Pulmonary artery endothelial cell (primary cell): ENCODE data around the gene CDC37L1. TPM values are rescaled to one million over a fixed set of nuclear protein-coding genes. Genes with fewer than 3 reads are reported as not detected.
A peak's percentile ranks its signal among the peaks of the same experiment; 100 is the strongest.
"Not testable (repeated sequence)": the region's sequence is repeated elsewhere in the genome, so short reads cannot be mapped to it uniquely, and the experiment has no call there.

Experiments used
- DNase-seq: peaks from one replicate; pipeline ENCODE4 v3.0.0-alpha.2; 2011; ENCODE audit warnings: low read depth, low spot score
- total RNA-seq: library from RNA; depleted of rRNA; stranded (reverse); fragments of >200 nt; gene quantifications from 2 replicates; pipeline ENCODE4 v1.2.3, GENCODE V29; 2014

CDC37L1 gene
- total RNA-seq: 8.5 and 14.6 TPM in 2 replicates

DNA sequence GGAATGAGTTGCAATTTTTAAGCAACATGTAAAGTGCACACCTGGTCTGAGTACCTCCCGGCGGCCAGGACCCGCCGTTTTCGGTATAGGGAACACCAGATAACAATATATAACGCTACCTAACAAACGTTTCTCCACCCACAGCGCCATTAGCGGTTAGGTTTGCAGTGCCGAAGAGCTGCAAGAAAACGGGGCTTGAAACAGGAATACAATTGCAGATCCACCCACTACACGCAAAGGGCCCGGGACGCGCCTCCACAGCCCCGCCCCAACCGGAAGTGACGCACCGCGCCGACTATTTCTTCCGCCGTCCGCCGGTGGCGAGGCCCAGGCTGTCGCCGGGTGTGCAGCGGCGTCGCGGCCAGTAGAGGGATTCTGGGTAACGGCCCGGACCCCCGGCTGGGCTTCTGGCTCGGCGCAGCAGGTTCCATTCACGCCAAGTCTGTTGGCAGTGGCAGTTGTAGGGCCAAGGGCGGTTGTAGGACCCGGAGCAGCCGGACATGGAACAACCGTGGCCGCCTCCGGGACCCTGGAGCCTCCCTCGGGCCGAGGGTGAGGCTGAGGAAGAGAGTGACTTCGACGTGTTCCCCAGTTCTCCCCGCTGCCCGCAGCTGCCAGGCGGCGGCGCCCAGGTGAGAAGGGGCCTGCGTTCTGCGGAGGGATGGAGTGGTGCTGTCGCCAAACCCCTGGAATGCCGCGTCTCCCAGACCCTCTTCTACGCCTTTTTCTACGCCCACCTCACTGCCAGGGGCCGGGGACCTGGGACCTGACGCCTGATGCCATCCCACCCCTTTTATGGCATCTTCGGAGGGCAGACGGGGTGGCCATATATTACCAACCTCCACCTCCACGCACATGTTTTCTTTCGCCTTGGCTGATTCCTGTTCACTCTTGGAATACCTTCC, at the start of gene CDC37L1:
TSS of gene CDC37L1 (plus strand) at position 302 of the 905 bp plus-strand sequence. CDS start at position 501, 199 bp downstream.
- DNase-seq: peak; percentile 83

DNA sequence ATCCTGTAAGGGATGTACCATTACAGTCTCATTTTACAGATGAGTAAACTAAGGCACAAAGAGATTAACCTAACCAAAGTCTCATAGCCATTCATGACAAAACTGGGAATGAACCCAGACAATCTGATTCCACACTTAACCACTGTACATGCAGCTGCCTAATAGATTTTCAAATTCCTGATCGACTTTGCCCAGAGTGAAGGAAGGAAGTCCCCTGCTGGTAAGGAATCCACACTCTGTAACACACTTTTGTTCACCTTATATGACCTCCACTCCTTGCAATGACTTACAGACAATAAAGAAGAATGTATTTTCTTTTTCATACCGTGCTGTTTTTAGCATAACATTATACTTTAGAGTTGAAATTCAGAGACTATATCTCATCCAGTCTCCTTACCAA, 48.5 kb upstream of the CDC37L1 start:
- DNase-seq: no peak

DNA sequence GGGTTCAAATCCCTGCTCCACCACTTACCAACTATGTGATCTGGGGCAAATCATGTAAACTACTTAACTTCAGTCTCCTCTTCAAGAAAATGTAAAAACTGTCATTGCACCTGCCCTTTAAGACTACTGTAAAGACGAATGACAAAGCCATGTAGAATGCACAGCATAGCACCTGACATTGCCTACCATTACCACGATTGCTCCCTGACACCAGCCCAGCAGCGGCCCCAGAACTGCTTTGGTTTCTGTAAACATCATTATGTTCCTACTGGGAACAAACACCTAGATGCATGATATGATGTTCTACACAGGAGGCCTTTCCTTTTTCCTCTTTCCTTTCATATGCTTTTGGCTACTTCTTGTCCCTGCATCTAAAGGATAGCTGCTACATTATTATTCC, 40.4 kb upstream of the CDC37L1 start:
- no peak for DNase-seq

DNA sequence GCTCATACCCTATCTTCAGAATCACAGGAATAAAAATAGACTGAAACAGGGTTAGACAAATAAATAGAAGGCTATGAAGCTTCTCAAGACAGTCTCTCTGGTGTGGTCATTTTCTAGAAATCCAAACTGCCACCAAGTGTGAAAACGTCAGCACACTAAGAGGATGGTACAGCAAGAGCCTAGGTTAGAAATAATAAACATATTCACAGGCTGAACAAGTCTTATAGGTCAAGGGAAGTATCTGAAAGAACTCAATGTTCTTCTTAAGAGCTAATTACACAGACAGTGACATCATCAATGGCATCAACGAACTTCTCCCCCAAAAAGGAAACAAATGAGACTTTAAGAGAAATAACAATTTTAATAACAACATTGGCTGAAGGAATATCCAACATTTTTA, 39.9 kb upstream of the CDC37L1 start:
- no peak for DNase-seq

DNA sequence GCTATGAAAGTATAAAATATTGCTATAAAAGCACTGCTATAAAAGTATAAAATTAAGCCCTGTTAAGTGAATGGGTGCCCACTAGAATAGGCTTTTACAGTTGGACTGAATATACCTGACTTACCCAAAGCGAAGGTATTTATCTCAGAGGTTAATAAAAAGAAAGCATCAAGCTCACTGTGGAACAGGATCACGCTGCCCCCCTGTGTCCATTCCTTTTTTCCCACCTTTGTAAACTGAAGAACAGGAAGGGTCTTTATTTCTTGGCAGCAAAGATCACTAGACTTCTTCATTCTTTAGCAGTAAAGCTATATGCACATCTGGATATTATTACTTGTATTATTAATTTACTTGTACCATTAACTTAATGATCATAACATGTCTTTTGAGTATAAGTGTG, 39.3 kb upstream of the CDC37L1 start:
- DNase-seq: no peak

DNA sequence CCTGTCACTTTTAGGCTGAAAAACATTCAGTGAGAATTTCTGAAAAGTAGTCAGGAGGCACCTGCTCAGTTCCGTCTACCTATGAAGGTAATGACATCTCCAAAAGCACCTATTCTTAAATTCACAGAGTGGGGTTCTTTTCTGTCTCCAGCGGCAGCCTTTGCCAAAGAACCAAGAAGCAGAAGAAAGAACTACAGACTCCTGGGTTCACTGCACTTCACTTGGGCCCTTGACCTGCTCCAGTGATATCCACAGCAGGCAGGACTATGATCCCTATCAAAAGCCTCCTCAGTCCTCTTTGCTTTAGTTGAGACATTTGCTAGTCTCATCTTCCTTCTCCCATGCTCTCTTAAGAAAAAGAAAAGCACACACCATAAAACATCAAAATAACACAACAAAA, 37.0 kb upstream of the CDC37L1 start:
- no peak for DNase-seq

DNA sequence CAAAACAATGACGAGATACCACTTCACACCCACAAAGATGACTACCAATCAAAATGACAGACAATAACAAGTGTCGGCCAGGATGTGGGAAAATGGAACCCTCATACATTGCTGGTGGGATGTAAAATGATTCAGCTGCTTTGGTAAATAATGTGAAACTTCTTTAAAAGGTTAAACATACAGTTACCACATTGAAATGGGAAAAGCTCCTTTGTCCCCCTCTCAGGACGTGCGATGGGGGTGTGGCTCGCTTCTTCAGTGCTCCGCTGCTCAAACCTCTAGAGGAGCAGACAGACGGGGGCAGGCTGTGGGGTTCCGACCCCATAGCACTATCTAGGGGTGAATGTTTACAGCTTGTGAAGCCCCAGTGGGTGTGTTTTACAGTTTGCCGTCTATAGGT, 25.3 kb upstream of the CDC37L1 start:
- DNase-seq: no peak

DNA sequence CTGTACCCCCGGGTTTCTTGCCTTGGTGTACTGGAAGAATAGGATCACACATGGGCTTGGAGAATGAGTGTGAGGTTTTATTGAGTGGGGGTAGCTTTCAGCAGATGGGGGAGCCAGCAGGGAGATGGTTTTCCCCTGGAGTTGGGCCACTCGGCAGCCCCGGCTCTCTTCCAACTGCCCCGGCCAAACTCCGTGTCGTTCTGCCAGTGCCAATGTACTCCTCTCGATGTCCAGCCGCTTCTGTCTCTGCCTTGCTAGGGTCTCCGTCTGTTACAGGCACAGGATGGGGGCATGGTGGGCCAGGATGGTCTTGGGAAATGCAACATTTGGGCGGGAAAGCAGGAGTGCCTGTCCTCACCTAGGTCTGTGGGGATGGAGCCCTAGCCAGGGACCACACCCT, 24.8 kb upstream of the CDC37L1 start:
- DNase-seq: no peak

DNA sequence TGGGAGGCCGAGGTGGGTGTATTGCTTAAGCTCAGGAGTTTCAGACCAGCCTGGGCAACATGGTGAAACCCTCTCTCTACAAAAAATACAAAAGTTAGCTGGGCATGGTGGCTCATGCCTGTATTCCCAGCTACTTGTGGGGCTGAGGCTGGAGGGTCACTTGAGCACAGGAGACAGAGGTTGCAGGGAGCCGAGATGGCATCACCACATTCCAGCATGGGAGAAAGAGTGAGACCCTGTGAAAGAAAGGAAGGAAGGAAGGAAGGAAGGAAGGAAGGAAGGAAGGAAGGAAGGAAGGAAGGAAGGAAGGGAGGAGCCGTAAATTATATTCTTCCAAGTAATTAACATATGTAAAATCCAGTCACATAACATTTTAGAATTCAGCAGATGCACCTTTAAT, 23.2 kb upstream of the CDC37L1 start:
- DNase-seq: not testable (repeated sequence)

DNA sequence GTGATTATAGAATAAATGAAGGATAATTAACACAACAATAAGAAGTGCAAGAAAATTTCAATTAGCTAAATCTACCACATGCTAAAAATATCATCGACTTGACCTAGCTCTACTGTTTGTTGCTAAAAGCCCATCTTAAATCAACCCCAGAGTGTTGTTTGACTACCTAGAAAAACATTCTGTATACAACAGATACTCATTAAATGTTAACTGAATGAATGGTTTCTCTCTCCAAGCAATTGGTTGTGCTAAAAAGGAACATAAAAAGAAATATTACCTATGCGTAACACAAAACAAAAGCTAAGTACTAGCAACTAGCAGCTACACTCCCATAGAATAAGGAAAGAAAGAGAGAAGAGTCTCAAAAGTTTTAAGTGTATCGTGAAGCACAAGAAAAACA, 22.7 kb upstream of the CDC37L1 start:
- DNase-seq: no peak

DNA sequence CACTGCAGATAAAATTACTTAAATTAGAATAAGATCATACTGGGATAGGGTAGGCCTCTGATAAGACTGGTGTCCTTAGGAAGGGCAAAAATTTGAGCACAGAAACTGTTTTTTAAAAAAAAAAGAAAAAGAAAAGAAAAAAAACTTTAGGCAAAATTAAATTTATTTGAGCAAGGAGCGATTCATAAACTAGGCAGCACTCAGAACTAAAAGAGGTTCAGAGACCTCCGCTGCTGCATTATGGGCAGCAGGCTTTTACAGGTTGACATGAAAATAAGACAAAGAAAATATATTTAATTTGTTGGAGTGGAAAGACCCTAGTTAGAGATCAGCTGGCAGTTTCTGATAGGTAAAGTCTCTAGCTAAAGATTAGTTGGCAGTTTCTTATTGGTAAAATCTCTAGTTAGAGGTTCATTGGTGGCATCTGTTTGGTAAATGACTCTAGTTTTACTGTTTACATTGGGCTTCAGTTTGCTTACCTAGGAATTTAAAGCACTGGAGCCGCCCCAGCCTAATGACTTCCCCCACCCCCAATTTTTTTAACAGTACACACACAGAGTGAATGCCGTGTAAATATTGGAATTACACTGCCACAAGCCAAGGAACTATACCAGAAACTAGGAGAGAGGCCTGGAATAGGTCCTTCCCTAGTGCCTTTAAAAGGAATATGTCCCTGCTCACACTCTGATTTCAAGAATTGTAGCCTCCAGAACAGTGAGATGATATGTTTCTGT, 21.8 kb upstream of the CDC37L1 start:
- no peak for DNase-seq

DNA sequence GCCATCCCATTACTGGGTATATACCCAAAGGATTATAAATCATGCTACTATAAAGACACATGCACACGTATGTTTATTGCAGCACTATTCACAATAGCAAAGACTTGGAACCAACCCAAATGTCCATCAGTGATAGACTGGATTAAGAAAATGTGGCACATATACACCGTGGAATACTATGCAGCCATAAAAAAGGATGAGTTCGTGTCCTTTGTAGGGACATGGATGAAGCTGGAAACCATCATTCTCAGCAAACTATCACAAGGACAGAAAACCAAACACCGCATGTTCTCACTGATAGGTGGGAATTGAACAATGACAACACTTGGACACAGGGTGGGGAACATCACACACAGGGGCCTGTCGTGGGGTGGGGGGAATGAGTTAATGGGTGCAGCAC, 18.7 kb upstream of the CDC37L1 start:
- not testable (repeated sequence) for DNase-seq

DNA sequence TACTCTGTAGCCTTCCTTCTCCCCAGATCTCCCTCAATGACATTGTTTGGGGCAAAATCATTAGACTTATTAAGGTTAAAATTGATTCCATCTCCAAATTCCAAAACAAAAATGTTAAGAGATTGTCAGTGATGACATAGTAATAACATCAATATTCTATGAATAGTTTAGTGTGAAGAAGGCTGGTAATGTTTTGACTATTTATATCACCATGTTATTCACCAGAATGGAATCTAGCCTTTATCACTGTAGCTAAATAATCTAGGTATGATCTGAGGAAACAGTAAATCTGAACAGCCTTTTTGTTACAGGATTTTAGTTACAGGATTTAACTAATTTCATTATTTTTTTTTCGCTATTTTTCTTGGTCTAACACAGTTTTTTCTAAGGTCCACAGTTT, 18.2 kb upstream of the CDC37L1 start:
- DNase-seq: no peak

DNA sequence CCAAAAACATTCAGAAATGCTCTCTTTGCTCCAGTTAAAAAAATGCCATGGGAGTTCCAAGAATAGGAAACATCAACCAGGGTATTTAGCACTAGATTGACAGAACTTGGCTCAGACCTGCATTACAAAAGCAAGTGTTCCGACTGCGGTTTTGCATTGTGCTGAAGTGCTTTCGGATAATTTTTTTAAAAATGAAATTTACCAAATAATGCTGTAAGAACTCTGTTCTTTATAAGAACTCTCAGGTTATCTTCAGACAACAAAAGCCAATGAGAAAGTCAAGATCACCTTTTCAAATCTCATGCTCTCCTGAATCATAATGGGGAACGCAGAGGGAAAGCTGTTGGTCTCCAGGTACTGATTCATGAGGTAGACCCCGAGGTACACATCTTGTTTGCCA, 17.8 kb upstream of the CDC37L1 start:
- no peak for DNase-seq

DNA sequence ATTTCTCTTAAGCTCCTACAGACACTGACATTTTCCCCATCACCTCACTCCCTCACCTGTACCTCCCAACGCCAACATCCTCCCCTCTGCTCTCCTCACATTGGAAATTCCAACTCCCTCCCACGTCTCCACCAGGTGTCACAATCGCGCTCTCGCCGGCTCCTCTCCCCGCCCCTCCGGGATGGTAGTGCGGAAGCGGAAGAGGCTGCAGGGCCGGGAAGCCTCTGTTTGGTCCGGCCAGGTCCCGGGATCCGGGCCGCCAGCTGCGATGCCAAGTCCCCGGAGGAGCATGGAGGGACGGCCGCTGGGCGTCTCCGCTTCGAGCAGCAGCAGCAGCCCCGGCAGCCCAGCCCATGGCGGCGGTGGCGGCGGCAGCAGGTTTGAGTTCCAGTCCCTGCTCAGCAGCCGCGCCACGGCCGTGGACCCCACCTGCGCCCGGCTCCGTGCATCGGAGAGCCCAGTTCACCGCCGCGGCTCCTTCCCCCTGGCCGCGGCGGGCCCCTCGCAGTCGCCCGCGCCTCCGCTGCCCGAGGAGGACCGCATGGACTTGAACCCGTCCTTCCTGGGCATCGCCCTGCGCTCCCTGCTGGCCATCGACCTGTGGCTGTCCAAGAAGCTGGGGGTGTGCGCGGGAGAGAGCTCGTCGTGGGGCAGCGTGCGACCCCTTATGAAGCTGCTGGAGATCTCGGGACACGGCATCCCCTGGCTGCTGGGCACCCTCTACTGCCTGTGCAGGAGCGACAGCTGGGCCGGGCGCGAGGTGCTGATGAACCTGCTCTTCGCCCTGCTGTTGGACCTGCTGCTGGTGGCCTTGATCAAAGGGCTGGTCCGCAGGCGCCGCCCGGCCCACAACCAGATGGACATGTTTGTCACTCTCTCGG, 17.0 kb upstream of the CDC37L1 start, which contains the start of gene PLPP6:
TSS of gene PLPP6 (plus strand) at position 187 of the 881 bp plus-strand sequence. CDS start at position 269, 82 bp downstream.
- DNase-seq: no peak

DNA sequence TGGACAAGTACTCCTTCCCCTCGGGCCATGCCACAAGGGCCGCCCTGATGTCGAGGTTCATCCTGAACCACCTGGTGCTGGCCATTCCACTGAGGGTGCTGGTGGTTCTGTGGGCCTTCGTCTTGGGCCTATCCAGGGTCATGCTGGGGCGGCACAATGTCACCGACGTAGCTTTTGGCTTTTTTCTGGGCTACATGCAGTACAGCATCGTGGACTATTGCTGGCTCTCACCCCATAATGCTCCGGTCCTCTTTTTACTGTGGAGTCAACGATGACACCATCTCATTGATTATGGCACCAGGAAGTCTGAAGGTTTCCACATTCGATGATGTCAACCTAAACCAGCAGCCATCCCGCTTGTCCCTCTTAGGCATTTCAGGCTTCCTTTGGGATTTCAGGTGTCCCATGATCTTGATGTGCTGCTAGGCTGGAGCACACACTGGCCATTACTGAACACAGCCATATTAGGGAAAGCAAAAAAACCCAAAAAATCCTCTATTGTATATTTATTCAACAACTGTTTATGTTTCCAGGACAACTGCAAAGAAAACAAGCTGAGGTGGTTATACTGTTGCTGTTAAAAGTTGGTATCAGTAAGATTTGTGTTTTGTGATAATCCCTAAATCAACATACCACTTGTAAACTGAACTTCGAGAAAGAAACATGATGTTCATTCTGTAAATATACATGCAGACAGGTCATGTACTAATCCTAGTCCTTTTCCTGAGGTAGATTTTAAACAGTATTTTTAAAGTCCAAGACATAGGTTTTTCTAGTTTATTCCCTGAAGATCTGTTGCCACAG, 16.2 kb upstream of the CDC37L1 start:
- no peak for DNase-seq

DNA sequence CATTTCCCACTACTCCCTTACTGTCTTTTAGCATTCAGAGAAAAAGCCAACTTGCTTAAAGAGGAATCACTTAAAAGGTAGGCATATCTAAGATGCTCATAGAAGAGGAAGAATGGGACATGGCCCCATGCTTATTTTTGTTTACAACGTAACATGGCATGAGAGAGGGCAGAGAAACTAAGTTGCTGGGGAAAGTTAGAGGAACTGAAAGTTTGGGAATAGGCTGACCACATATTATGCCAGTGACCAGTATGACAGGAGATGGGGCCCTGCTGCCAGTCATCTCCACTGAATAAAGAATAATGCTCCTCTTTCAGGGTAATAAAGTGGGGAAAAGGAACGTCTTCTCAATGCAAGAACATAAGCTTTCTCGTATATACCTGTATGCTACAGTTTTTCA, 15.4 kb upstream of the CDC37L1 start:
- DNase-seq: no peak

DNA sequence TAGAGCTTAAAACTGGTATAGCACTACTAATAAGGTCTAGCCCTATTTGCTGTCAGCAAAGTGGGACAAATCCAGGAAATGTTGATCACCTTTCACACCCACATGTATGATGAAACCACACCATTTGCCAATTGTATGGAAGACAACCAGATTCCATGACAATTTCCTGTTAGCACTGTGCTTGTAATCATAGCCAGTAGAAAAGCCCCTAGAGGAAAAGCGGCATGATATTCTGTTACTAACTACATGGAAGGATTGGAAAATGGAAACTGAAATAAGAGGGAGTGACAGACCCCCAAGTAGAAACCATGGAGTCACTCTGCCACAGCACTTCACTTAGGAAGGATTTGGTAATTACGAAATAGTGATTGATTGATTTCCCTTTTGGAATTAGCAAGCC, 14.0 kb upstream of the CDC37L1 start:
- peak; percentile 68 for DNase-seq

DNA sequence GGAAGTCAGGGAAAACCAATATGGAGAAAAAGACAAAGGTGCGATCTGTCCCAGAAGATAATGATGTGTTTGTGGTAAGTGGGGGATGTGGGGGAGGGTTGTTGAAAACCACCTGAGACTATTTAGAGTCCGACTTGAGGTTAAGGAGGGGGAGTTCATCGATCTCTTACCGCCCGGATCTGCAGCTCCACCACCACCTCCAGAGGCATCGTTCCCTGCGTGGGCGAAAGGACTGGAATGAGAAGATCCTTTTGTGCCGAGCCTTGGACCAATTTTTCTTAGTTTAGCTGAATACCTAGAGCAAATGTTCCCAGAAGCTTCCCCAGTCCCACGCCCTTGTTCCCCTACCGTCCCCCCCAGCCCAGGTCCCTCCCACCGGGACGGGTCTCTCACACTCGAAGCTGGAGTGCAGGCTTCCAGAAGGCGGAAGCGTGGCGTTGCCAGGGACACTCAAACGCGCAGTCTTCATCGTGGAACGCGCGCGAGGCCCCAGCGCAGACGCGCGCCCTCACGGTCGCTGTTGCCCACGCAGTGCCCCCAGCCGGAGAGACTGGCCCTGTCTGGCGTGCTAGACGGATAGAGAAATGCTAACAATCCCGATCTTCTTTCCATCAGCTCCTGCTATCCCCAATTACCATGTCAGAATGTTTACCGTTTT, 13.2 kb upstream of the CDC37L1 start, which contains the start of gene SPATA6L:
TSS of gene SPATA6L (minus strand) at position 439 of the 658 bp plus-strand sequence. CDS start at position 209, 230 bp downstream.
- no peak for DNase-seq

DNA sequence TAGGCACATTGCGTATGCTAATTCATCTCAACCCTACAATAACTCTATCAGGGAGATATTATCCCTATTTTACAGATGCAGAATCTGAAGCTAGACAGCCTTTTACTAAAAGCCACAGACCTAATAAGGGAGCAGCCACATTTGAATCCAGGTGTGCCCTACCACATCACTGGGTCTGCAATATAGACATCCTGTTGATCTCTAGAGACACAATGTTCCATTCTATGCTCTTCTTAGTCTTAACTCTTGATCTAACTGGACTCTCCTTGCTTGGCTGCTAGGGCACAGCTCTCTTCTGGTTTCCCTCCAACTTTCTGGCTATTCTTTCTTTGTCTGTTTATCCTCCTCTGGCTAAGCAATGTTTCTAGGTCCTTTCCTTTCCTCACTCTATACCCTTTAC, 11.7 kb upstream of the CDC37L1 start:
- no peak for DNase-seq
